ENCODE measurements around the gene FCRL6.

FCRL6 gene

GRCh38 chr1:159802111-159802510, at the start of gene FCRL6:
Gene FCRL6, plus strand, starts transcription at chr1:159802360. Its CDS starts 65 bp downstream, at chr1:159802425.
- no peak for DNase-seq

DNA sequence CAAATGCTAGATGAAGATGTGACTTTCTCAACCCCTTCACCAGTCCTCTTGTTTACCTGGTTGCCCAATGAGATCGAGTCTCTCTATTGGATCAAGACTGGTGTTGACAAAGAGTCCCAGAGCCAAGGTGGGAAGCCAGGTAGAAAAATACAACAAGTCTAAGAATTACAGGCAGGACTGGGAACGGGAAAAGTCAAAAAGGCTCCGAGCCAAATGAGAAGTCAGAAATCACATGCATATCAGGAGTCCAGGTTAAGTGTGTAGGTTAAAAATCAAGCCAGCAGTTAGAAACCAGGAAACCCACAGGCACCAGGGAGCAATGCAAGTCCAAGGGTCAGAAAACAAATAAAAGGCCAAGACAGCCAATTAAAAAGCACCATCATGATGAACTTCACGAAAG, 48.8 kb upstream of the FCRL6 start:
- no peak for DNase-seq

DNA sequence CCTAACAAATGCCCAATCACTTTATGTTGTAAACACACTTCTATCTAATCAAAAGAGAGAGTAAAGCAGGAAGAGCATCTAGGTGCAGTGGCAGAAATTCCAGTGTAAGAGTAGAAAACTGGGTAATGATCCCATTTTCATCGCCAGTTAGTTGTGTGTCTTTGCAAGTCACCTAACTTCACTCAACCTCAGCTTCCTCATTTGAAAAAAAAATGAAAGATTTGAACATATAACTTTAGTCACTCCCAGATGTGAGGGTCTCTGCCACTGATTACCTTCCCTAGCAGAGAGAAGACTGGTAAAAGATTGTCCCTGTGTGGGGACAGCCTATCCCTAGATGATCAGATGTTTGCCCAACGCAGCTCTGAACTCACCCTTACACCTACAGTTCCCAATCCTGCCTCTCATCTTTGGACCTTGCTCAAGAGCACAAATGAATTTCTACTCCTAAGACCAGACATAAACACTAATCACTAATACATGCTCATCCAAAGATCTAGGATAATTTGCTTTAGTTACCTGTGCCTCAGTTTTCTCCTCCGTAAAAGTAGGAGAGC, 46.6 kb upstream of the FCRL6 start:
- no peak for DNase-seq

DNA sequence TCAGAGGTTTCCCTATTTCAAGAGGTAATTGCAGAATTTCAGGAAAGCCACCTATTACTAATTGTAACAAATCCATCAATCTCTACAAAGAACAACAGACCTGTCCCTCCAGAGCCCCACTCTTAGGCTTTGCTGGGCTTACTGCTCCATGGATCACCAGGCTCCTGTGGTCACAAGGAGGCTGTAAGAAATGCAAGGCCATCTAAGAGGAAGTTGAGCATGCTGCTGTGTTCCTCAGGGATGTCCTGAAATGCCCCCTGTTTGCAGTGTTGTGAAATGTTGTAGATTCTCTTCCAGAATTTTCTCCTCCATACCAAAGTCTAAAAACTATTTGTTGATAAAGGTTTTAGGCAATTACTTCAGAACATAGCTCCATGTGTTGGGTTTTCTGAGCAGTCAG, 45.8 kb upstream of the FCRL6 start:
- no peak for DNase-seq

DNA sequence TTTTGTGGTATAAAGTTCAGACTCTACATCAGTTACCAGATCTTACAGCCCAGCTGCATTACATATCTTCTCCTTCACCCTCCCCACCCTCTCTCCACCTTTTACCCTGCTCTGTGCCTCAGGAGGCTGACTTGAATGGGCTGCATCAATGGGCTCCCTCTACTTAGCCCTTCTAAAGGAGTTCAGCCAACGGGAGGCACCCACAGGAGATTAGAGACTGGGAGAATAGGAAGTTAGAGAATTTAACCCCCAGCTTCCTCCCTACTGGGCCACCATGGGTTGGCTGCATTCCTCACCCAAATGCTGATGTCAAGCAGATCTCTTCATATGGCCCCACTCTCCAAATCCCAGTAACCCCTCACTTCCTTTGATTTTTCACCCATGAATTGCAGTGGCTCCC, 38.5 kb upstream of the FCRL6 start:
- DNase-seq = no peak

DNA sequence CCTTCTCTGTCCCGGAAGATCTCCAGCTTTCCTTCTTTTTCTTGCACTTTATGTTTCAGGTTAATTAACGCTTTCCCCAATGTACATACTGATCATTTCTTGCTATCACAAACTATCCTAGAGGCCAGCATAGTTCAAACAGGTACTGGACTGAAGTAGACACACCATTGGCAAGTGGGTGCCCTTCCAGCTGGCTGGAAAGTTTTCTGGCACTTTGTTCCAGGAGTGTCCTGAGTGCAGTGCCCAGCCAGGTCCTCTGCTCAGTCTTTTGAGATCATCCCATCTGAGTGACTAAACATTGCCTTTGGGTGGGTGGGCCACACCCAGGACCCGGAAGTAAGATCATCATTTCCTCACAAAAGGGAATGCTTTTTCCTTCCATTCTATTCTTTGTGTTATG, 36.4 kb upstream of the FCRL6 start:
- DNase-seq = no peak

DNA sequence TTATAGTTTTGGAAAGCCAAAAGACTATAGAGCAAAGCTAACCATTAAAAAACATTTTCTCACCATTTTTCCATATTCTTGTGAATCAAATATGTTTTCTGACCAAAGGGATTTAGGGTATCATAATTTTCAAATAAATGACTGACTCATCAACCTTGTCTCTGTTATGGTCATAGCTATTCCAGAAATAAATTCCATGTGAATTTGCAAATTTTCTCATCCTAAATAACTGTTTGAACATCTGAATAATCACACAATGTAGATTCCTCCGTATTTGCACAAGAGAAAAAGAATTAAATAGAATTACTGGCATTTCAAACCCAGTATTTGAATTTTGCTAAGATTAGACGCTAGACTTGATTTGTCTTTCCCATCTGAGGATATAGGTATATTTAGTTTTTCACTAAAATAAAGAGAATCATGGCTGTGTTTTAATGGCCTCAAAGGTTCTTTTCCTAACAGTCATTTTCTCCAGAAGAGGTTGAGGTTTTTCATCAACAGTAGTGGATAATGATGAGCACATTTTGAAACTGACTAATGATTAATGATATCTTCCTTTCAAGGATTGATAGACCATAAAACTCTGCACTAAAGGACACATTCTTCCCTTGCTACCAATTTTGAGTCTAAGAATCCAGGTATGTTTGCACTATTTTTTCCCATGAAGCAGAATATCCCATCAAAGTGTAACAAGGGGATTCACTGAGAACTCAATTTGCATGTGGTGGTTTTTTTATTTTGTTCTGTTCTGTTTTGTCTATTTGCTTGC, 30.8 kb upstream of the FCRL6 start:
- DNase-seq = no peak

- no peak for DNase-seq
Observed at GRCh38 chr1:159774465-159774864, 27.7 kb upstream of the FCRL6 start.

DNA sequence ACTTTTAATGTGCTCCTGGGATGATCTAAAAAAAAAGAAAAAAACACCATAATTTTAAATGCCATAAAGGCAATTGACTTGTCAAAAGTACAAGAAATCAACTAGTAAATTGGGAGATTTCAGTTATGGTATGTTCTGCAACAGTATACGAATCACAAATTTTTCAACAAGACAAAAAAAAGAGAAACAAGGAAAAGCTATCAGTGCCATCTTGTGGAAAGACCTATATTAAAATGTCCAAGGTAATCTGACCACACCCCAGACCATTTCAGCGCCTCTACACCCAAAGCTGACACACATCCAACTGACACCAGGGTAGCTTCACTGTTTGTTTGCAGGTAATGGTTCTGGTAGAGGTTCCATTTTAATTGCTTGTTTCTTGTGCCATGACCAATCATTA, 26.4 kb upstream of the FCRL6 start:
- no peak for DNase-seq

GRCh38 chr1:159778266-159778665, 23.9 kb upstream of the FCRL6 start:
- no peak for DNase-seq

- DNase-seq = no peak
Observed at GRCh38 chr1:159779403-159779851, 22.7 kb upstream of the FCRL6 start.

GRCh38 chr1:159780583-159781582, 21.3 kb upstream of the FCRL6 start, which contains the start of gene DUSP23:
Gene DUSP23, plus strand, starts transcription at chr1:159780962. Its CDS starts 139 bp downstream, at chr1:159781101.
- DNase-seq = peak; percentile 98

DNA sequence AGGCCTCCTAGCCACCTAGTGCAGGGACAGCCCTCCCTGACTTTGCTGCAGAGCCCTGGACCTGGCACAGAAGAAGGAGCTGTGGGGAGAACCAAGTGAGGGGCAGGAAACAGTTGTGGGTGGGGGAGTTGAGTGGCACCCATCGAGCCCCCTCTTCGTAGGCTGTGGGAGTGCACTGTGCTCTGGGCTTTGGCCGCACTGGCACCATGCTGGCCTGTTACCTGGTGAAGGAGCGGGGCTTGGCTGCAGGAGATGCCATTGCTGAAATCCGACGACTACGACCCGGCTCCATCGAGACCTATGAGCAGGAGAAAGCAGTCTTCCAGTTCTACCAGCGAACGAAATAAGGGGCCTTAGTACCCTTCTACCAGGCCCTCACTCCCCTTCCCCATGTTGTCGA, 20.2 kb upstream of the FCRL6 start:
- DNase-seq = no peak

- no peak for DNase-seq
Observed at GRCh38 chr1:159783724-159784123, 18.4 kb upstream of the FCRL6 start.

GRCh38 chr1:159786465-159786864, 15.7 kb upstream of the FCRL6 start:
- no peak for DNase-seq

DNA sequence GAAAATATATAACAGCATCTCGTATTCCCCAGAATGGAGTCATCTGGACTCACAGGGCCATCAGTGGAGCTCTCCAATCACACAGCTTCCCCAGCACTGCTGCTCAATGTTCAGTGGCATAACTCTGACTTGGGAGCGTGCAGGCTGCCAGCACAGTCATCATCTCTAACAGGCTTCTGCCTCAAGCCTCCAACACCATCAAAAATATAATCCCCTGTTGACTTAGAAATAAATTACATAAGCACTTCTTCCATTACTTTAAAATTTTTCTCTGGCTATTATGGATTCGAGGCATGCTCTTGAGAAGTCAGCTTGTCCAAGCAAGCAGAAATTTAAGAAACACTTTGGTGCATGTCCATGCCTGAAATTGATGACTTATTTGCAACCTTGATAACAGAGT, 15.2 kb upstream of the FCRL6 start:
- no peak for DNase-seq

DNA sequence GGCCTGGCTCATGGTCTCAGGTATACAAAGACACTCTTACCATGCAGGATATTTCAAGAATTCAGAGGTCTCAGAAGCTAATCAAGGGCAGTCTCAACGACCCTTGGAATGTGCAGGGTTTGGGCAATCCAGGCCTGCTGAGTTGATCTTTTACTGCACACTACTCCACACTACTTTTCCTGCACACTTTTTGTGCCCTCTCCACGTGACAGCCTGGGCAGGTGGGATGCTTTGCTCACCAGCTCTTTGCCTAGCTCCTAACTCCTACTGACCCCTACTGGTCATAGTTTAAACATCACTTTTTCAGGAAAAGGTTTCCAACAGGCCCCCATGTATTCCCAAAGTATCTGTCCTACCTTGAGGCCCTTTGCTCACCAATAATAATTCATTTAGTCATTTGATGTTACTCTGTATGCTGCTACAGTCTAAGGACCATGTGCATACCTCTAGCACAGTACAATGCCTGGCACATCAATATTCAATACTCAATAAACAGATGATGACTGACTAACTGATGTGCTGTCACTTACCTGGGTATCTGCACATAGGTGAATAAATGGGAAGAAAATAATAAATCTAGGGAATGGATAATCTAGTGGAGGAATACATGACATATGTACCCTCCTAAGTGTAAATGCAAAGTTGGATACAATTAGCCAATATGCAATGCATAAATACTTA, 11.8 kb upstream of the FCRL6 start:
- peak; percentile 50 for DNase-seq

DNA sequence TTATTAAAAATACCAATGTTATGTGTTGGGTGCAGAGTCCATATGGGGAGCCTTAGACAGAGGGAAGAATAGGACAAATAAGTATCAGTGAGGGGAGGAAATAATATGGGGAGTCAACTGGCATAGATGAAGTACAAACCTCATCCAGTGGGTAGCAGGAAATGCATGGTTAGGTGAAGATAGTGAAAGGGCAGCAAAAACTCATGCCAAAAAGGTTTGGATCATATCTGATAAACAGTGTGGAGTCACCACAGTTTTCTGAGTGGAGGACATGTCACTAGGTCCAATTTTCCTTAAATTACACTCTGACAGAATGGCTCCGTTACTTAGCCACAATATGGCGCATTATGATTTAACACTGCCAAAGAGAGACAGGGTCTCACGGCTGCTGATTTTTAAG, 11.1 kb upstream of the FCRL6 start:
- DNase-seq = no peak

- no peak for DNase-seq
Observed at GRCh38 chr1:159791461-159791860, 10.7 kb upstream of the FCRL6 start.

DNA sequence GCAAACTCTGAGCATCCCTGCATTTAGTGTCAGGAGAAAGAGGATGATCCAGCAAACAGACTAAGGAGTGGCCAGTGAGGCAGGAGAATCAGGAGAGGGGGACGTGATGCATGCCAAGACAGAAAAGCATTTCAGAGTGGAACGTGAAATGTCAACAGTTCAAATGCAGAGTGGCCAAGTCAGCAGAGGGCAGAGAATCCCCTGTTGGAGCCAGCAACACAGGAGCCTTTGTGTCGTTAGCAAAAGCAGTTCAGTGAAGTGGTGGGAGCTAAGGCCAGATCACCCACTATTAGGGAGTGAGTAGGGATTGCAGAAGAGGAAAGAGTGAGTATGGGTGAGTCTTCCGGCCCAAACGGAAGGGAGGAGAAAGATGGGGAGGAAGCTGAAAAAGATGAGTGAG, 6.6 kb upstream of the FCRL6 start:
- DNase-seq = no peak

GRCh38 chr1:159798893-159799292, 3.3 kb upstream of the FCRL6 start:
- DNase-seq = peak; percentile 90

- DNase-seq = no peak
Observed at GRCh38 chr1:159799446-159799985, 2.6 kb upstream of the FCRL6 start.
